Measurements from ENCODE around the gene MOK.
"Not testable (repeated sequence)": the region's sequence is repeated elsewhere in the genome, so short reads cannot be mapped to it uniquely, and the experiment has no call there.

MOK gene

DNA sequence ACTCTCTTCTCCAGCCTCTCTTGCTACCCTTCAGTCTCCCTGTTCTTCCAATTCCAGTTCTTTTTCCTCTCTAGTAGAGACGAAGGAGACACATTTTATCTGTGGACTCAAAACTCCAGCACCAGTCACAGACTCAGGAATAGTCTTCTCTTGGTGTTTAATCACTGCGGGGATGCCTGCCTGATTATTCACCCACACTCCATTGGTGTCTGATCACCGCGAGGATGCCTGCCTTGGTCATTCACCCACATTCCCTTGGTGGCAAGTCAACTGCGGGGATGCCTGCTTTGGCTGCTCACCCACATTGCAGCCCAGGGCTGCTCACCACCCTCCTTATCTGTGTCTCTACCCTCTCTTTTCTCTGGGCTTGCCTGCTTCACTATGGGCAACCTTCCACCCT lies 64.5 kb downstream of the MOK start:
- DNase-seq: not testable (repeated sequence)

DNA sequence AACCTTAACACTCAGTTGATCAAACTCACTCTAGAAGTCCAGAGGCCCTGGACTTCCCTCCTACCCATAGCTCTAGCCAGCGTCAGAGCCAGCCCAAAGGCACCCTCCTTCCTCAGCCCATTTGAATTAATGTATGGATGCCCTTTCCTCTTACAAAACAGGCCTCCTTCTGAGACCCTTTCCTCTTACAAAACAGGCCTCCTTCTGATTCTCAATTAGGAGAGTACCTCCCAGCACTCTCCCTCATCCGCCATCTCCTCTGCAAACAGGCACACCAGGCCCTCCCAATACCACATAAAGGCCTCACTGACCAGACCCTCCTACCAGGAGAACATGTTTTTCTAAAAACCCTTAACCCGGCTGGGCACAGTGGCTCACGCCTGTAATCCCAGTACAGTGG lies 65.7 kb downstream of the MOK start:
- DNase-seq: no peak

GRCh38 chr14:102238766-102239165 lies 66.2 kb downstream of the MOK start:
- DNase-seq: no peak

GRCh38 chr14:102238131-102238530 lies 66.8 kb downstream of the MOK start:
- DNase-seq: no peak

DNA sequence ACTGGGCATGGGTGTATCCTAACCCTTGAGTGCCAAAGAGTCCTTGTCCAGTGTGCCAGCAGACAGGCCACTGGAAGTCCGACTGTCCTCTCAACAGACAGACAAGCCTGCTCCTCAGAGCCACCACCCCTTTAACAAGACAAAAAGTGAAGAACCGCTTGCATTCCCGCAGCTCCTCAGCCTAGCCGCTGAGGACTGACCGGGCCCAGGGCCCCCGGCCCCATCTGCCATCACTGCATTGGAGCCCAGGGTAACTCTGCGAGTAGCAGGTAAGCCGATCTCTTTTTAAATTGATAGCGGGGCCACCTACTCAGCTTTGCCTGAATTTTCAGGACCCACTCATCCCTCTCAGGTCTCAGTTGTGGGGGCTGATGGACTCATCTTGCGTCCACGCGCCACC lies 68.9 kb downstream of the MOK start:
- DNase-seq: no peak

GRCh38 chr14:102235275-102235897 lies 69.6 kb downstream of the MOK start:
- peak; percentile 75 for DNase-seq

- DNase-seq: no peak
Measured at GRCh38 chr14:102234331-102235264, 70.4 kb downstream of the MOK start.

- DNase-seq: no peak
Measured at GRCh38 chr14:102233081-102233480, 71.9 kb downstream of the MOK start.

GRCh38 chr14:102232348-102232625 lies 72.7 kb downstream of the MOK start:
- no peak for DNase-seq

- no peak for DNase-seq
Measured at GRCh38 chr14:102231476-102232347, 73.3 kb downstream of the MOK start.

GRCh38 chr14:102230481-102231210 lies 74.3 kb downstream of the MOK start:
- no peak for DNase-seq

- DNase-seq: no peak
Measured at GRCh38 chr14:102229739-102230092, 75.2 kb downstream of the MOK start.

DNA sequence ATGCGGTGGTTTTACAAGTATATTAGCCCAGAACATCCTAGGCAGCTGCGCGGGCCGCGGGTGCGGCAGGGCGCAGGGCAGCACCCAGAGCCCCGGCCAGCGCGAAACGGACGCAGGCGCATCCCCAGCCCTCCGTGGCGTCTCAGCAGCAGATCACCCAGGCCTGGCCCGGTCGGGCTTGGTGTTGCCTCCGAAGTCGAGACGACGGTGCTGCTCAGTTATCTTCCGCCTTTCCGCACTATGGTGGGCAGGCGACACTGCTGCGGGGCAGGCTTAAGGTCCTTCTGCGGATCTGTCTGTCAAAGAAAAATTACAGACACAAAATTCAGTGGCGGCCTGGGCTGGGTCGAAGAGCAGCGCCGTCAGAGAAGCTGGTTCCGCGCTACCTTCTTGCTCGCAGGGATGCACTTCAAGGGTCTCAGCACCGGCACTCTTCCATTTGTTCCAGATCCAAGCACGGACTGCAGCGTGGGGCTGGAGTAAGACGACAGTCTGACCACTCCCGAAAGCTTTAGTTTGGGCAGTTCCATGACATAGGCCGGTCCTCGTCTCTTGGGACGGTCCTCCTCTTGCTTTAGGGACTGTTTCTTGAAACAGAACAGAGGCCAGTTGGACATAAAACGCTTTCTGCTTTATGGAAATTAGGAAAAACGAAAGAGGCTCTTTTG lies 75.8 kb downstream of the MOK start:
- DNase-seq: no peak

DNA sequence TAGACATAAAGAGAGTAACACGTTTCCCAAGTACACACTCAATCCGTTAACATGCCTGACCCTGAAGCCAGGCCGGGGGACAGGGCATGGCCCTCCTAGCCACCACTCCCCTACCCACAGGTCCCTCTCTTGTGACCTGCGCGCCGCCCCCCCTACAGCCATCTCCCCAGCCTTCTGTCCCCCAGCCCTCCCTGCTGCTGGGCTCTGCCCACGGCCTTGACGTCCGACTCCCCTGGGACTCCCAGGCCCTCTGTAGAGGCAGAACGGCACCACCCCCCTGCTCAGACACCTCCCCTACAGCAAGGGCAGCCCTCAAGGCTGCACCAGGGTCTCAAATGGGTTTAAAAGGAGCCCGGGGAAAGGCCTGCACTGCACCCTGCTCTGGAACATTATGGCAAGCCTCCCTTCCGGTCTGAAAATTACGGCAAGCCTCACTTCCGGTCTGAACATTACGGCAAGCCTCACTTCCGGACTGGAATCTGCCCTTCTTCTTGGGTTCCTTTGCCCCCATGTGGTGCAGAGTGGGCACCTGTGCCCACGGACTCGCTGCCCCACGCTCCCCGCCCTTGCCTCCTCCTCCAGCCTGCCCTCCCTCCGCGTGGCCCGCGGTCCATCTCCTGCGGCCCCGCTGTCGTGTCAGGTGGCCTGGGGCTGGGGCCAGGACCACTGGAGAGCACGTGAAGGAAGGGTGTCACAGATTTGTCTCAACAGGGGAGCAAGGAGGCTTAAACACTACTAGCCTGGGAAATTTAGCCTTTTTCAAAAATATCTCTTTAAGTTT lies 77.6 kb downstream of the MOK start:
- no peak for DNase-seq

DNA sequence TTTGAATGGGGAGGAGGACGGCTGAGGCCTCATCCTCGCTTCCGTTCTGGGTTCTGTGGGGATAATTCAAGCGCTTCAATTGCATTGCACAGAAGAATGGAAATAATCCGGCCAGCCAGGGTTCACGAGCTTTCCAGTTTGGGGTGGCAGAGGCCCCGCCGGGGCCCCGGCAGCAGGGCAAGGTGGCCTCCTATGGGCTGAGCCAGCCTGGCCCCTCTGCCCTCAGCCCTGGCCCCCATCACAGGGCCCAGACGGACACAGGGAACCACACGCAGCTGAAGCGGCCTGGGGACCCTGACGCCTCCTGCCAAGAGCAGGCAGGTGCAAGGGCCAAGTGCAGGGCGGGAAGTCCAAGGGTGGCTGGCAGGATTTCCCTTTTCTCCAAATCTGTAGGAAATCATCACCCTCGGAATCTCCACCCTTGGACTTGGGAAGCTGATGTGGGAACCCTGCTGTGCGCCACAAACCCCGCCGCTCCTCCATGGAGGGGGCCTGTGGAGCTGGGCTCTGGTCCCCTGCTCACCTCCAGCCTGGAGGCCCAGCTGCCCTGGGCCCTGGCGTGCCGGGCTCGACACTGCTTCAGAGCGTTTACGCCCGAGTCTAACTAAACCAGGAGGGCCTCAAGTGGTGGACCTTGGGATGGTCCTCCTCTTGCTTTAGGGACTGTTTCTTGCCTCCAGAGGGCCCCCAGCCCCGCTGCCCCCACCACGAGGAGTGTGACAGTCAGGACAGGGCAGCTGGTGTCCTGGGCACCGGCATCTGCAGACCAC lies 78.4 kb downstream of the MOK start:
- no peak for DNase-seq

DNA sequence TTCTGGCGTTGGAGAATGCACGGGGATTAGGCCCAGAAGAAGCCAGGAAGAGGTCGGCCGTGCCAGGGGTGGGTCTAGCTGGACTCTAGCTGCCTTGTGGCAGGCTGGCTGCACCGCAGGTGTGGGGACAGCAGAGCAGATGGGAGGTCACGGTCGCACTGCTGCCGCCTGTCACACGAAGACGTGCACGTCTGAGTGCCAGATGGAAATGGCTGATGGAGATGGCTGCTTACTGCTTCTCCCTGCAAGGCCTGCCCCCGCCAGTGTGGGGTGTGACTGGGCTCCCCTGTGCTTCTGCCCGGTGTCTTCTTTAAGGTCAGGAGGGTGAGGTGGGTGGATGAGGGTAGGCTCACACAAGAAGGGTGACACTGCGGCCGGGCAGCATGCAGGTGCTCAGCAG lies 79.0 kb downstream of the MOK start:
- DNase-seq: no peak

DNA sequence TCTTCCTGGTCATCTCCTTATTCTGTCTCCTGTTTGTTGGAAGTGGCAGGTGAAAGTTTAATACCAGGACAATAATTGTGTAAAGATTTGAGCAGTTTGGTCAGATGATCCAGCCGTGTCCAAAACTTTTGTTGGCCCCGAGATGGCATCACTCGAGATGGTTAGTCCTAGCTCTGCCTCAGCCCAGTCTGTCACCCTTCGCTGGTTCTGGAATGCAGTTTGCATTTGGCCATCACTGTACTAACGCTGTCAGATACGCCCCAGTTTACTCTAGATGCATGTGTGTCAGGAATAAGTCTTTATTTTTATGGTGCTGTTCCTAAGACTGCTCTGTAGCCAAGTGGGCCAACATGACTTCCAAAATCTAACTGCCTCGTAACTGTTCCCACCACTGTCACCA lies 79.6 kb downstream of the MOK start:
- no peak for DNase-seq

GRCh38 chr14:102223682-102224081 lies 81.3 kb downstream of the MOK start:
- no peak for DNase-seq

- no peak for DNase-seq
Measured at GRCh38 chr14:102222751-102223150, 82.2 kb downstream of the MOK start.

DNA sequence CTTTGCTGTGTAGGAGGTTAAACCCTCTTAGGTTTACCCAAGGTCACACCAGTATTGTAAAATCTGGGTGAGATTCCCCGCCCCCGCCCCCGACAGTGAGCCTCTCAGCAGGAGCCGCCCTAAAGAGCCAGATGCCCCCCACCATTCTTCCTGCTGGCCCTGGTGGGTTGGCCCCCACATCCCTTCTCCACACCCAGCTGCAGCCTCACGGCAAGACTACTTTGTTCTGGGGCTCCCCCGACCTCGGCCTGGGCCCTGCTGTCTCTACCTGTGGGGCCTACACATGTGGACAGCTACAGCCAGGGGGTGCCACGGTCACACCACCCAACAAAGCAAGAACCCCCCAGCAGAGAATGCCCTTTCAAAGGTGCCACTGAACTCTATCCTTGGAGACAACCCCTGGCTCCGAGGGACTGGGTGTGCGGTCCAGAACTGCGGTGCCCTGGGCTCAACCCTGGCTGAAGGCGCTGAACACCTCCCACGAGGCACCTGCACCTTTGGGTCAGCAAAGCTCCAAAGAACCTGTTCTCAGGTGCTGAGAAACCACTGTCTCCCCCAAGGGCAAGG lies 82.9 kb downstream of the MOK start:
- no peak for DNase-seq

DNA sequence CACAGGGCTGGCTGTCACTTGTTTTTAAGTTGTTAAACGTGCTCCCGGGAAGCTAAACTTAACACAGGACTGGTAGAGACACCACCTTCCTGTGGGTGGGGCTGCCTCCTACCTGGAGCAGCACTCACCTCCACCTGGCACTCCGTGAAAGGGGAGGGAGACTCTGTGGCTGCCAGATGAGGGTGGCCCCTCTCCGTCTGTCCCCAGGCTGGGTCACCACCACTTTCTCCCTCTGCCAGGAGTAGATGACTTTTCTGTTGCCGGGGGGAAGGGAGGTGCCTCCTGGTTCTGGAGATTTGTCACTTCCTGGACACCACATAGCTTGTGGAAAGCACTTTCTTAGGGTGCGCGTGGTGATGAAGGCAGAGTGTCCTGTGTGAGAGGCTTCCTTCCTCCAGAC lies 83.9 kb downstream of the MOK start:
- no peak for DNase-seq
